ENCODE results near the gene C1S.

GRCh38 chr12:7109572-7109920 lies 49.0 kb downstream of the C1S start:
- TF ChIP-seq, protein P1, sequence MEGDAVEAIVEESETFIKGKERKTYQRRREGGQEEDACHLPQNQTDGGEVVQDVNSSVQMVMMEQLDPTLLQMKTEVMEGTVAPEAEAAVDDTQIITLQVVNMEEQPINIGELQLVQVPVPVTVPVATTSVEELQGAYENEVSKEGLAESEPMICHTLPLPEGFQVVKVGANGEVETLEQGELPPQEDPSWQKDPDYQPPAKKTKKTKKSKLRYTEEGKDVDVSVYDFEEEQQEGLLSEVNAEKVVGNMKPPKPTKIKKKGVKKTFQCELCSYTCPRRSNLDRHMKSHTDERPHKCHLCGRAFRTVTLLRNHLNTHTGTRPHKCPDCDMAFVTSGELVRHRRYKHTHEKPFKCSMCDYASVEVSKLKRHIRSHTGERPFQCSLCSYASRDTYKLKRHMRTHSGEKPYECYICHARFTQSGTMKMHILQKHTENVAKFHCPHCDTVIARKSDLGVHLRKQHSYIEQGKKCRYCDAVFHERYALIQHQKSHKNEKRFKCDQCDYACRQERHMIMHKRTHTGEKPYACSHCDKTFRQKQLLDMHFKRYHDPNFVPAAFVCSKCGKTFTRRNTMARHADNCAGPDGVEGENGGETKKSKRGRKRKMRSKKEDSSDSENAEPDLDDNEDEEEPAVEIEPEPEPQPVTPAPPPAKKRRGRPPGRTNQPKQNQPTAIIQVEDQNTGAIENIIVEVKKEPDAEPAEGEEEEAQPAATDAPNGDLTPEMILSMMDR (IDR thresholded peaks at IDR 0.05) = no peak
- no peak for TF ChIP-seq POLR2A (IDR thresholded peaks at IDR 0.05)

All from tibial nerve (tissue), 3 donors.